Measurements from ENCODE around the gene AKAP8. TPM values are rescaled to one million over a fixed set of nuclear protein-coding genes. Genes with fewer than 3 reads are reported as not detected.
A peak's percentile ranks its signal among the peaks of the same experiment; 100 is the strongest.
"Not testable (repeated sequence)": the region's sequence is repeated elsewhere in the genome, so short reads cannot be mapped to it uniquely, and the experiment has no call there.

AKAP8 gene
- total RNA-seq, 1 donor from 2014 or later, result 62.1 TPM

DNA sequence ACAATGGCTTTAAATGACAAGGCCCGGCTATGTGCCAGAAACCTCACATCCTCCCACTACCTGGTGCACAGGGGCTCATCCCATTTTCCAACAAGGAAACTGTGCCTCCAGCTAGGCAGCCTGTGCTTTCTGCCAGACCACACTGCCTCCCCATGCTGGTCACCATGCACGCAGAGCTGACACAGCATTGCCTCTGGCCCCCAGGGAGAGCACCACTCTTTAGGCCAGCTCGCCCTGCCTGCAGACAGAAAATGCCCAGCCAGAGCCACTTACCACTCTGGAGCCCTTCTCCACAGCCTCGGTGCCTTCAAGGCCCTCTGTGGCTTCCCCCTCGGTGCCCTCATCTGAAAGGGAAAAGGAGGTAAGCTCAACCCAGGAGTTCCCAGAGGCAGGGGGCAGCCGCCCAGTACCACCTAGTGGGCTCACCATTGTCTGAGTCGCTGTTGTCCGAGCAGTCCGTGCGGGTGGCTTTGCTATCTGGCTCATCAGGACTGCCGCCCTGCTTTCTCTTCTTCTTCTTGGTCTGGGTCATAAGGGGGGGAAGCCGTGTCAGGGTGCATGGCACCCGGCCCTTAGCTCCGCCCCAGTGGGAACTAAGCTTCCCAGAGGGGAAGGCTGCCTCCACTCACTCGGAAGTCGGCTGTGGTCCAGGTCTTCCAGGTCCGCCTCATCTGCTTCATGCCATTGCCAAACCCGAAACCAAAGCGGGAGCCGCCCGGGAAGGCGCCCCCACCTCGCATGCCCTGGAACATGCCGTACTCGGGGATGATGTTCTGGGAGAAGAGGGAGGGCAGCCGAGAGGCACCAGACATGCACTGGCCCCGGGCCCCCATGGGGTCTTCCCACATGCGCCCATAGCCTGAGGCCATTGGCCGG lies 21.2 kb upstream of the AKAP8 start:
- intact Hi-C loops (cut with micrococcal nuclease), result no loop called here
- Mint-ChIP-seq H3K27ac (no peak overlapping the region), H3K4me1 (ENCODE audit: low read depth) (peaks cover 7% of the 10 kb centered on the region), H3K4me3 (ENCODE audit: low read depth) (no peak overlapping the region), H3K36me3 (ENCODE audit: low read depth) (peaks cover 52% of the 10 kb centered on the region), H3K9me3 (no peaks in the 10 kb centered on the region), H3K27me3 (ENCODE audit: low read depth) (no peaks in the 10 kb centered on the region)
- DNase-seq (ENCODE audit: low spot score), result no peak

DNA sequence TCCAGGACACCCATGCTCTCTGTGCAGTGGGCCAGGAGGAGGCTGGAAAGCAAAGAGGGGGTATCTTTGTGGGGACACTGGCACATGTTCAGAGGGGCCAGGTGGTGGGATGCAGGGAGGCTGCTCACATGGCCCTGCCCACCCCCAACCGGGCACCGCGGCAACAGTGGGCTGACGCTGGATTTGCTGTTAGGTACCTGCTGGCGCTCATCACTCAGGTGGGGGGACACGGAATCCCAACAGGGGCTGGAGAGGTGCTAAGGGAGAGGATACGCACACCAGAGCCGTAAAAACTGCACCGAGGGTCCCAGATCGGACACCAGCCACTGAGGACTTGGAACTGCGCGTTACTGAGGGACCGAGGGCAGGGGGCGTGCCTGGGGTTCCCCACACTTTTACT lies 20.0 kb upstream of the AKAP8 start:
- intact Hi-C loops (cut with micrococcal nuclease), result no loop called here
- DNase-seq (ENCODE audit: low spot score), result no peak
- Mint-ChIP-seq H3K36me3 (ENCODE audit: low read depth) (peaks cover 55% of the 10 kb centered on the region), H3K9me3 (no peaks in the 10 kb centered on the region), H3K4me3 (ENCODE audit: low read depth) (no peak overlapping the region), H3K4me1 (ENCODE audit: low read depth) (peaks cover 6% of the 10 kb centered on the region), H3K27ac (no peak overlapping the region), H3K27me3 (ENCODE audit: low read depth) (no peaks in the 10 kb centered on the region)

DNA sequence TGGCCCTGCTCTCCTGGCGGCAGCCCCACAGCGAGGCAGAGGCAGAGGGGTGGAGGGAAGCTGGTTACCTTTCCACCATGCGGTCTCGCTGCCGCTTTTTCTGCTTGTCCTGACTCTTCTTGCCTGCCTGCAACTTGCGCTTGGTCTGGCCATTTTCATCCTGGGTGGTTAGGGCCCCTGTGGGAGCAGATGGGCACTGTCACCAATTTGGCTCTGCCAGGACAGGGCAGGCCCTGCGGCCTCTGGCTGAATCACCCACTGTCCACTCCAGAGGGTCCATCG lies 19.6 kb upstream of the AKAP8 start:
- intact Hi-C loops (cut with micrococcal nuclease), result no loop called here
- H3K27ac Mint-ChIP-seq, result no peak overlapping the region
- H3K36me3 Mint-ChIP-seq (ENCODE audit: low read depth), result peaks cover 57% of the 10 kb centered on the region

DNA sequence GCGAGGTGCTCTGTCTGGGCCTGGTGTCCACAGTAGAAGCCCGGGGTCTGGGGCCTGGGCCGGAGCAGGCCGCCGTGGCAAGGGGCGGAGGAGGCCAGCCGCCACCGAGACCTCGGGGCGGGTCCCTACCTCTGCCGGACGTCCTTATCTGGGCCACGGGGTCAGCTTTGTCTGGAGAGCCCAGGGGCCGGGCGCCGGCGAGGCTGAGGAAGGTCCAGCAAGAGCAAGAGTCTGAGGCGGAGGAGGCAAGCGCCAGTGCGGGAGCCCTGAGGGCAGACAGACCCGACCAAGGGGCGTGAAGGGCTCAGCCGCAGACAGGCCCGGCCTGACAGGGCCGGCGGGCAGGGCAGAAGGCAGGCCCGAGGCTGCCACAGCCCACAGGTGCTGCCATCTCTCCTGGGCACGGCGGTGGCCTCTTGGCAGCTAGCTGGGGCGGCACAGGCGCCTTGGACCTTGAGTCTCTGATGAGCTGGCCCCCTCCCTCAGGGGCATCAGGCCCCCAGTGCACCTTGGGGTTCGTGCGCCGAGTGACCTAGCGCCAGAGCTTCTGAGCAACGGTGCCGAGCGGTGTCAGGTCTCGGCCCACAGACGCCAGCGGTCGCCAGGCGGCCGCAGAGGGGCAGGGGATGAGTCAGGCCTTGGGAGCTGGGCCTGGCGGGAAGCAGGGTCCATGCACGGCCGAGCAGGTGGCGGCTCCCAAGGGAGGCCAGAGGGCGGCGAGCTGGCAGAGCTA lies 19.1 kb upstream of the AKAP8 start:
- H3K9me3 Mint-ChIP-seq, result no peaks in the 10 kb centered on the region
- no peak overlapping the region for H3K27ac Mint-ChIP-seq
- intact Hi-C loops (cut with micrococcal nuclease), result no loop called here
- H3K4me3 Mint-ChIP-seq (ENCODE audit: low read depth), result no peak overlapping the region
- no peak for DNase-seq (ENCODE audit: low spot score)
- peaks cover 62% of the 10 kb centered on the region for H3K36me3 Mint-ChIP-seq (ENCODE audit: low read depth)
- H3K27me3 Mint-ChIP-seq (ENCODE audit: low read depth), result no peaks in the 10 kb centered on the region
- H3K4me1 Mint-ChIP-seq (ENCODE audit: low read depth), result peaks cover 5% of the 10 kb centered on the region

More for the DNA sequence above, 19.6 kb upstream of the AKAP8 start:
- Mint-ChIP-seq H3K9me3 (no peaks in the 10 kb centered on the region), H3K27me3 (ENCODE audit: low read depth) (no peaks in the 10 kb centered on the region), H3K4me3 (ENCODE audit: low read depth) (no peak overlapping the region), H3K4me1 (ENCODE audit: low read depth) (peaks cover 2% of the 10 kb centered on the region)
- no peak for DNase-seq (ENCODE audit: low spot score)

DNA sequence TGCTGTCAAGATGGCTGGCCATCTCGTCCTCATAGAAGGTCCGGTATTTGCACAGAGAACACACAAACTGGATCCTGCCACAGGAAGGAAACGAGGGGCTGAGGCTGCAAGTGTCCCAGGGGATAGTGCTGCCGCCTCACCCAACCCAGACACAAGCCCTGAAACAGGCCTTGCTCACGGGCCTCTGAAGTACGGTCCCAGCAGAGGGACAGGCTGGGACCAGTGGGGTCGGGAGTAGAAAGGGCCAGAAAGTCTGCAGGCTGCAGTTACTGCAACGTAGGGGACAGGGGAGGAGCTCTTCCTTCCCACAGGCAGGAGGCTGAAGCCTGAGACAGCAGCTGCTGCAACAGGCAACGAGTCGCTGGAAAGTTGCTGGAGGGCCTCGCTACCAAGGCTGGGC lies 18.2 kb upstream of the AKAP8 start:
- H3K4me1 Mint-ChIP-seq (ENCODE audit: low read depth), result peaks cover 6% of the 10 kb centered on the region
- DNase-seq (ENCODE audit: low spot score), result no peak
- intact Hi-C loops (cut with micrococcal nuclease), result no loop called here
- H3K4me3 Mint-ChIP-seq (ENCODE audit: low read depth), result no peak overlapping the region
- H3K36me3 Mint-ChIP-seq (ENCODE audit: low read depth), result peaks cover 67% of the 10 kb centered on the region
- no peaks in the 10 kb centered on the region for H3K27me3 Mint-ChIP-seq (ENCODE audit: low read depth)
- no peak overlapping the region for H3K27ac Mint-ChIP-seq
- no peaks in the 10 kb centered on the region for H3K9me3 Mint-ChIP-seq

DNA sequence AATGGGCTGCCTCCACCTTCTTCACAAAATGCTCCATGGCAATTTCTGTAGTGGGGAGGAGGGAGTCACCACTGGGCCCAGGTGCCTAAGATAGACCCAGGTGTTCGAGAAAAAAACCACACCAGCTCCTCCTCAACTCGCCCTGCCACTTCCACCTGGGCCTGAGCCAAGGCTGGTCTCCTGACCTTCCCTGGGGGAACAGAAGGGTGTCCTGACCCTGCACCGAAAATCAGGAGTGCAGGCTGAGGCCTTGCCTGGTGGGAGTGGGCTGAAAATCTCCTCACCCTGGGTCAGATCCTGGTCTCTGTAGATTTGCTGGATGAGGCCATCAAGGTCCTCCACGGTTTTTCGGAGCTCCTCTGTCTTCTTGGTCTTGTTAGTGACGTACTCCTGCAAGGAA lies 17.6 kb upstream of the AKAP8 start:
- Mint-ChIP-seq H3K4me3 (ENCODE audit: low read depth) (no peak overlapping the region), H3K9me3 (no peaks in the 10 kb centered on the region), H3K27ac (no peak overlapping the region), H3K27me3 (ENCODE audit: low read depth) (no peaks in the 10 kb centered on the region), H3K4me1 (ENCODE audit: low read depth) (peaks cover 6% of the 10 kb centered on the region), H3K36me3 (ENCODE audit: low read depth) (peaks cover 67% of the 10 kb centered on the region)
- intact Hi-C loops (cut with micrococcal nuclease), result no loop called here
- no peak for DNase-seq (ENCODE audit: low spot score)

DNA sequence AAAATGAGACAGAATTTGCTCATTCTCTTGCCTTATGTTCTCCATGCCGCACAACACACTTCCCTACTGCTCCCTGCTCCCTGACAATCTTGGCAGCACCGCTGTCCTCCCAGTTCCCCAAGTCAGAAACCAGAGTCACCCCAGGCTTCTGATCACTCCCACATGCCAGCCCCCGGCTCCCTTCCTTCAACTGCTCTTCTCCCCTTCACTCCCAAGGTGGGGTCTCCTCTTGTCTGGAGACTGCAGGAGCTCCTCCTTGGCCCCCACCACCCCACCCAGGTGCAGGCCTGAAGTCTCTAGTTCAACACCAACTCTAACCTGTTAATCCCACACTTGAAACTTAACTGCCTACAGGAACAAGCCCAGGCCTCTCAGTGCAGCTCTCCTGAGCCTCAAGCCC lies 16.8 kb upstream of the AKAP8 start:
- H3K27ac Mint-ChIP-seq, result no peak overlapping the region
- H3K9me3 Mint-ChIP-seq, result no peaks in the 10 kb centered on the region
- H3K36me3 Mint-ChIP-seq (ENCODE audit: low read depth), result peaks cover 70% of the 10 kb centered on the region
- no peaks in the 10 kb centered on the region for H3K27me3 Mint-ChIP-seq (ENCODE audit: low read depth)
- no peak overlapping the region for H3K4me3 Mint-ChIP-seq (ENCODE audit: low read depth)
- DNase-seq (ENCODE audit: low spot score), result no peak
- H3K4me1 Mint-ChIP-seq (ENCODE audit: low read depth), result peaks cover 6% of the 10 kb centered on the region
- intact Hi-C loops (cut with micrococcal nuclease), result no loop called here

DNA sequence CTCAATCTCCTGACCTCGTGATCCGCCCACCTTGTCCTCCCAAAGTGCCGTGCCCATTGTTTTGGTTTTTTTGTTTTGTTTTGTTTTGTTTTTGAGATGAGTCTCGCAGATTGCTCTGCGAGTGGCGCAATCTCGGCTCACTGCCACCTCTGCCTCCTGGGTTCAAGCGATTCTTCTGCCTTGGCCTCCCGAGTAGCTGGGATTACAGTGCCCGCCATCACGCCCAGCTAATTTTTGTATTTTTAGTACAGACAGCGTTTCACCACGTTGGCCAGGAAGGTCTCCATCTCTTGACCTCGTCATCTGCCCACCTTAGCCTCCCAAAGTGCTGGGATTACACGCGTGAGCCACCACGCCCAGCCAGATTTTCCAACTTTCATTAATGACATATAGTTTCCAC lies 15.7 kb upstream of the AKAP8 start:
- intact Hi-C loops (cut with micrococcal nuclease); H3K4me1 Mint-ChIP-seq (ENCODE audit: low read depth); H3K4me3 Mint-ChIP-seq (ENCODE audit: low read depth); H3K27ac Mint-ChIP-seq; H3K27me3 Mint-ChIP-seq (ENCODE audit: low read depth); DNase-seq (ENCODE audit: low spot score); H3K9me3 Mint-ChIP-seq: not testable (repeated sequence)
- peaks cover 73% of the 10 kb centered on the region for H3K36me3 Mint-ChIP-seq (ENCODE audit: low read depth)

DNA sequence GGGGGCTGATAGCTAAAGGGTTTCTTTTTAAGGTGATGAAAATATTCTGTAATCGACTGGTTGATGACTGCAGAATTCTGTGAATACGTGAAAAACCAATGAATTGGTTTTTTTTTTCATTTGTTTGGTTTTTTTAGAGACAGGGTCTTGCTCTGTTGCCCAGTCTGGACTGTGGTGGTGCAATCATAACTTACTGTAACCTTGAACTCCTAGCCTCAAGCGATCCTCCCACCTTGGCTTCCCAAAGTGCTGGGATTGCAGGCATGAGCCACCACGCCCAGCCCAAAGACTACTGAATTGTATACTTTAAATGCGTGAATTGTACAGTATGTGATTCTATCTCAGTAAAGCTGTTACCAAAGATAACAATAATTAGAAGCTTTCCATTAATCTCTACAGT lies 14.8 kb upstream of the AKAP8 start:
- Mint-ChIP-seq H3K27me3 (ENCODE audit: low read depth) (no peaks in the 10 kb centered on the region), H3K9me3 (no peaks in the 10 kb centered on the region), H3K4me3 (ENCODE audit: low read depth) (no peak overlapping the region), H3K36me3 (ENCODE audit: low read depth) (peaks cover 71% of the 10 kb centered on the region), H3K27ac (no peak overlapping the region), H3K4me1 (ENCODE audit: low read depth) (peaks cover 10% of the 10 kb centered on the region)
- no peak for DNase-seq (ENCODE audit: low spot score)
- intact Hi-C loops (cut with micrococcal nuclease), result no loop called here

DNA sequence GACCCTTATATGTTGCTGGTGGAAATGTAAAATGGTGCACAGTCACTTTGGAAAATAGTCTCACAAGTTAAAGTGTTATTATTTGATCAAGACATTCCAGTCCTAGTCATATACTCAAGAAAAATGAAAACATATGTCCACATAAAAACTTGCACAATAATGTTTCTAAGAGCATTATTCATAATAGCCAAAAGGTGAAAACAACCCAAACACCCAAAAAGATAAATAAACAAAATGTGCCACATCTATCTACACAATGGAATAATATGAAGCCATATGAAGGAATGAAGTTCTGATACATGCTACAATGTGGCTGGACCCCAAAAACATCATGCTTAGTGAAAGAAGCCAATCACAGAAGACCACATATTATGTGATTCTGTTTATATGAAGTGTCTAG lies 14.4 kb upstream of the AKAP8 start:
- intact Hi-C loops (cut with micrococcal nuclease), result no loop called here
- Mint-ChIP-seq H3K36me3 (ENCODE audit: low read depth) (peaks cover 73% of the 10 kb centered on the region), H3K4me3 (ENCODE audit: low read depth) (no peak overlapping the region), H3K27ac (no peak overlapping the region), H3K4me1 (ENCODE audit: low read depth) (peaks cover 10% of the 10 kb centered on the region), H3K27me3 (ENCODE audit: low read depth) (no peaks in the 10 kb centered on the region), H3K9me3 (no peaks in the 10 kb centered on the region)
- DNase-seq (ENCODE audit: low spot score), result no peak

DNA sequence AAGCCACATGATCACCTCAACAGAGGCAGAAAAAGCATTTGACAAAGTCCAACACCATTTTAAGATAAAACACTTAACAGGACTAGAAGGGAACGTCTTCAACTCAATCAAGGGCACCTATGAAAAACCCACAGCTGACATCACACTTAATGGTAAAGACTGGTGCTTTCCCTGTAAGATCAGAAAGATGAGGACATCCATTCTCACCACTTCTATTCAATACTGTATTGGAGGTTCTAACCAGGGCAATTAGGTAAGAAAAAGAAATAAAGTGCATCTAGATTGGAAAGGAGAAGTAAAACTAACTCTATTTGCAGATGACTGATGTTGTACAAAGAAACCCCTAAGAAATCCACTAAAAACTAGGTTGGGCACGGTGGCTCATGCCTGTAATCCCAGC lies 11.2 kb upstream of the AKAP8 start:
- intact Hi-C loops (cut with micrococcal nuclease), result no loop called here
- H3K4me3 Mint-ChIP-seq (ENCODE audit: low read depth), result no peak overlapping the region
- peaks cover 55% of the 10 kb centered on the region for H3K36me3 Mint-ChIP-seq (ENCODE audit: low read depth)
- H3K4me1 Mint-ChIP-seq (ENCODE audit: low read depth), result peaks cover 8% of the 10 kb centered on the region
- H3K27me3 Mint-ChIP-seq (ENCODE audit: low read depth), result no peaks in the 10 kb centered on the region
- H3K9me3 Mint-ChIP-seq, result no peaks in the 10 kb centered on the region
- no peak for DNase-seq (ENCODE audit: low spot score)
- H3K27ac Mint-ChIP-seq, result no peak overlapping the region

DNA sequence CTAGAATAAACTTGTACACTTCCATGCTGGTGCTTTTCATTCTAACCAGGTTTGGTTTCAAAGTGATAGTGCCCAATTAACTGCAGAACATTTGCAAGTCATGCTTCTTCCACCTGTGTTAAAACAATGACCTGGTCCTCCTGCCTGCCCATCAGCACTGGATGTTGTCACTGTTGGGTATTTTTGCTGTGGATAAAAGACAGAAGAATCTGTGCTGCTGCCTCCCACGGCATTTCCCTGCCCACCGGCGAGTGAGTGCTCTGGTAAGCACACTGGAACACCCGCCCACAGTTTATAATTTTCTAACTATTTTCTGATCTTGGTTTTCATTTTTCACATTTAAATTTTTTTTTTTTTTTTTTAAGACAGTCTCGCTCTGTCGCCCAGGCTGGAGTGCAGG lies 2.3 kb upstream of the AKAP8 start:
- Mint-ChIP-seq H3K4me3 (ENCODE audit: low read depth) (peak overlapping the region; percentile 1), H3K36me3 (ENCODE audit: low read depth) (peaks cover 14% of the 10 kb centered on the region), H3K9me3 (no peaks in the 10 kb centered on the region), H3K4me1 (ENCODE audit: low read depth) (peaks cover 27% of the 10 kb centered on the region), H3K27me3 (ENCODE audit: low read depth) (no peaks in the 10 kb centered on the region), H3K27ac (peak overlapping the region; percentile 4)
- DNase-seq (ENCODE audit: low spot score), result no peak
- intact Hi-C loops (cut with micrococcal nuclease), result no loop called here

DNA sequence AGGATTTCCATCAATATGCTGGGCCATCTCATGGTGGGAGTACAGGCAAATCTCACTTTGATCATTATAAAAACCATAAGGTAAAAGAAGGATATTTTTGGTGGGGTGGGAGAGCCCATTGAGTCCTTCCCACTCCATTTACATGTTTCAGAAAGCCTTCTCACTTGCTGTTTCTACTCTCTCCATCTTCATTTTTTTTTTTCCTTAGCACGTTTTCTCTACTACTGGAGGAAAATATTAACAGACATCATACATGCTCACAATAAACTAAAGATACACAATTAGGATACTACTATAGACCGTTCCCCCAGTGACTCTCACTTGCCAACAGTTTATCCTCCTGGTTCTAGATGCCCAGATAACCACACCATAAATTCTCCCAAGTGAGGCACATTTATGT lies 1.8 kb upstream of the AKAP8 start:
- Mint-ChIP-seq H3K27me3 (ENCODE audit: low read depth) (no peaks in the 10 kb centered on the region), H3K27ac (peak overlapping the region; percentile 4), H3K4me3 (ENCODE audit: low read depth) (peak overlapping the region; percentile 1), H3K9me3 (no peaks in the 10 kb centered on the region), H3K36me3 (ENCODE audit: low read depth) (peaks cover 17% of the 10 kb centered on the region), H3K4me1 (ENCODE audit: low read depth) (peaks cover 30% of the 10 kb centered on the region)
- DNase-seq (ENCODE audit: low spot score), result no peak
- intact Hi-C loops (cut with micrococcal nuclease), result no loop called here
